Measurements from ENCODE around the gene SYN1.

Gene SYN1

DNA sequence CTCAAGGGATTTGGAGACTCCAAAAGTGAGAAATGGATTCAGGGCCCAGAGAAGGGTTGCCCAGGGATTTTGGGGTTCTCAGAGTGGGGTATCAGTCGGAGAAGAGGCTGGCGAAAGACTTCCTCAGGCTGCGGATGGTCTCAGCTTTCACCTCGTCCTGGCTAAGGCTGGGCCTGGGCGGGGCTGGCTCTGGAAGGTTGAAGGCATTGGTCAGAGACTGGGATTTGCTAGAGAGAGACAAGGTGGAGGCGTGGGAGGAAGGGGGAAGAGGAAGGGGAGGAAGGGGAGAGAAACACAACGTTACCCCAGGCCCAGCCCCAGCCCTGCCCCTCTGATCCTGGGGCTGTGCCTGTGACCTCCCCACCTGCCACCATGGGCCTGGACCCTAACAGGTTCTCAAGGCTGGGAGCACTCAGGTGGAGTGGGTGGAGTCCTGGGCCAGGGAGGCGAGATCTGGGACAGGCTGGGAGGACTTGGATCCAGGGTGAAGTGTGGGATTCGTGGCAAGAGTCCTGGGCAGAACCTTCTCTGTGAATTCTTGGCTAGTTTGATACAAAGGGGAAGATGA lies 46.8 kb downstream of the SYN1 start:
- DNase-seq (ENCODE audit: low spot score) = no peak

DNA sequence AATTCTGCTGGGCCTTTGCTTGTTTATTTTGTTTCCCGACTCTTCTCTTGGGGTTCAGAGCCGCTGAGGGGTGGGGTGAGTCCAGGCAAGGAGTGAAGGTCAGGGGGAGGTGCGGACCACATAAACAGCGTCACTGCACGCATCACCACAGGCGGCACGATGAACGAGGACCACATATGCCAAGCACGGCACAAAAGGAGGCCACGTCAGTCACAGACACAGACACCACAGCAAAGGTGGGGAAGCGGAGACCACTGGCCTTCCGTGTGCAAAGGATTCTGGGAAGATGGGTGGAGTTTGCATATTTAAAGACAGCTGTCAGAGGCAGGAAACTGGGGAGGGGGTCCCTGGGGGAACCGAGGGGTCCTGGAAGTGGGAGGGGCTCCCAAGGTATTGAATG lies 47.8 kb downstream of the SYN1 start:
- no peak for DNase-seq (ENCODE audit: low spot score)

DNA sequence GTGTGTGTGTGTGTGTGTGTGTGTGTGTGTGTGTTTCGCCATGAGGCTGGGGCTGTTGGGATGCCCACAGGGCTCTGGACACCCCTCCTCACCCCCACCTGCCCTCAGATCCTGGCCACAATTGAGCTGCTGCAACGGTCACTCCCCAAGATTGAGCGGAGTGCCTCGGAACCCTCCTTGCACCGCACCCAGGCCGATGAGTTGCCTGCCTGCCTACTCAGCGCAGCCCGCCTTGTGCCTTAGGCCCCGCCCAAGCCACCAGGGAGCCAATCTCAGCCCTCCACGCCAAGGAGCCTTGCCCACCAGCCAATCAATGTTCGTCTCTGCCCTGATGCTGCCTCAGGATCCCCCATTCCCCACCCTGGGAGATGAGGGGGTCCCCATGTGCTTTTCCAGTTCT lies 48.4 kb downstream of the SYN1 start:
- no peak for DNase-seq (ENCODE audit: low spot score)

DNA sequence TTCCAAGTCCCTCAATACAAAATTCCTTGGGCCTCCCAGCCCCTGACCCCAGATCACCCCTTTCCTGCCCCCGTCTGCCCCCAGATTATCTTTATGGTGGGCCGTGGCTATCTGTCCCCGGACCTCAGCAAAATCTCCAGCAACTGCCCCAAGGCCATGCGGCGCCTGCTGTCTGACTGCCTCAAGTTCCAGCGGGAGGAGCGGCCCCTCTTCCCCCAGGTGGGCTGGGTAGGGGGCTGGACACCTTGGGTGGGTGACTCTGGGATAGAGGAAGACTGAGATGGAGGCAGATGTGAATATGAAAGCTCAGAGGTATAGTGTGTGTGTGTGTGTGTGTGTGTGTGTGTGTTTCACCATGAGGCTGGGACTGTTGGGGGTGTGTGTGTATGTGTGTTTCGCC lies 48.9 kb downstream of the SYN1 start:
- no peak for DNase-seq (ENCODE audit: low spot score)

DNA sequence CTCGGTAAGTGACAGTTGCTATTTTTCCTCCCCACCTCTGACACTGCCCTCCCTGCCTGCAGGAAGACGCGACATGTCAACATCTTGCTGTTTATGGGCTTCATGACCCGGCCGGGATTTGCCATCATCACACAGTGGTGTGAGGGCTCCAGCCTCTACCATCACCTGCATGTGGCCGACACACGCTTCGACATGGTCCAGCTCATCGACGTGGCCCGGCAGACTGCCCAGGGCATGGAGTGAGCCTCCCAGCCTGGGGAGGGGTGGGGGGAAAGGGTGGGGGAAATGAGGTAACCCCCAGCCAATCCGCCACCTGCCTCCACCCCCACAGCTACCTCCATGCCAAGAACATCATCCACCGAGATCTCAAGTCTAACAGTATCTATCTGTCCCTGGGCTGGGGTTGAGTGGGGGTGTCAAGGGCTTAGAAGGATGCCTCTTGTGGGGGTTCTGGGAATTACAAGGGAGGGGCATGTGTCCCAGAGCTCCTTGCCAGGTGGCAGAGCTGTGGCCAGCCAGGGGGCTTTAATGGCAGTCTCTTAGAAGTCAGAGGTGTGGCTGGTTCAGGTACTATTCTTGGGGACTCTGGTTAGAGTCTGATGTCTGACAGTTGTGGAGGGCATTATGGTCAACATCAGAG lies 50.9 kb downstream of the SYN1 start:
- DNase-seq (ENCODE audit: low spot score) = no peak

DNA sequence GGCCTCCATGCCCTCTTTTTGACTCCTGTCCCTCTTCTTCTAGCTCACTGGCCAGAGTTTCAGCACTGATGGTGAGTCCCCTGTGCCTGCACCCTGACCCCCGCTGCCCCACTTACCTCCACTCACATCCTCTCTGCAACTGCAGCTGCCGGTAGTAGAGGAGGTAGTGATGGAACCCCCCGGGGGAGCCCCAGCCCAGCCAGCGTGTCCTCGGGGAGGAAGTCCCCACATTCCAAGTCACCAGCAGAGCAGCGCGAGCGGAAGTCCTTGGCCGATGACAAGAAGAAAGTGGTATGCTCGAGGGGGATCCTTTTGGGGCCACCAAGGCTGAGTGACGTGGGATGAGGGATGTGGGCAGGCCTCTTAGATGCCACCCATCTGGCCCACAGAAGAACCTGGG lies 52.8 kb downstream of the SYN1 start:
- no peak for DNase-seq (ENCODE audit: low spot score)

DNA sequence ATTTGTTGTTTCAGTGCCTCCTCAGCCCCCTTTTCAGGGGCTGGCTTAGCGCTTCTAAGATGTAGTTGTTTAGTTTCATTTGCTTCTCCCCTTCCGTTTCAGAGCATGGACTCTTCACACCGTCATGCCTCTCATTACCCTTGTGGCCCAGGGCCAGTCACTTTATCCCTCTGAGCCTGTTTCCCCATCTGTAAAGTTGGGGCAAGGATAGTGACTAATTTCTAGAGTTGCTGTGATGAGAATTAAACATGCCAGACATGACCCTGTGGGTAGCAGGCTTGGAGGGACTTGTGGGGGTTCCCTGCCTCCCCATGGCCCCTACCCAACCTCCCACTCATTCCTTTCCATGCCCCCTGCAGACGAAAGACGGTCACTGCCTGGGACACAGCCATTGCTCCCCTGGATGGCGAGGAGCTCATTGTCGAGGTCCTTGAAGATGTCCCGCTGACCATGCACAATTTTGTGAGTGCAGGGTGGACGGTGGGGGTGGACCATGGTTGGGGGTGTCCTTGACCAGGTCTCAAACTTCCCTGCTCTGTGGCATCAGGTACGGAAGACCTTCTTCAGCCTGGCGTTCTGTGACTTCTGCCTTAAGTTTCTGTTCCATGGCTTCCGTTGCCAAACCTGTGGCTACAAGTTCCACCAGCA lies 55.1 kb downstream of the SYN1 start:
- no peak for DNase-seq (ENCODE audit: low spot score)

DNA sequence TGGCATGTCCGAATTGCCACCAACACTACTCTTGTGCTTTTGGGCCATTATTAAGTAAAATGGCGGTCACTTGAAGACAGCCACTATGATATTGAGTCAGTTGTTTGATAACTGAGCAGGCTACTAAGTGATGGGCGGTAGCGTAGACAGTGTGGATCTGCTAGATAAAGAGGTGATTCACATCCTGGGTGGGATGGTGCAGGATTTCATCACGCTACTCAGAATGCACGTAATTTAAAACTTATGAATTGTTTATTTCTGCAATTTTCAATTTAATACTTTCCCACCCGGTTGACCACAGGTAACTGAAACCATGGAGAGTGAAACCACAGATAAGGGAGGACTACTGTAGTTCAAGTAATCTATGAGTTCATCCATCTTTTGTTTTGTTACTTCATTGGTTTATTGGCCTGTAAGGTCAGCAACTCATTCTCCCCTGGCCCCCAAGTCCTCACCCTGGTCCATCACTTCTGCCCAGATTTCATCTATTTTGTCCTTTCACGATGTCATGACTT lies 55.8 kb downstream of the SYN1 start:
- no peak for DNase-seq (ENCODE audit: low spot score)

DNA sequence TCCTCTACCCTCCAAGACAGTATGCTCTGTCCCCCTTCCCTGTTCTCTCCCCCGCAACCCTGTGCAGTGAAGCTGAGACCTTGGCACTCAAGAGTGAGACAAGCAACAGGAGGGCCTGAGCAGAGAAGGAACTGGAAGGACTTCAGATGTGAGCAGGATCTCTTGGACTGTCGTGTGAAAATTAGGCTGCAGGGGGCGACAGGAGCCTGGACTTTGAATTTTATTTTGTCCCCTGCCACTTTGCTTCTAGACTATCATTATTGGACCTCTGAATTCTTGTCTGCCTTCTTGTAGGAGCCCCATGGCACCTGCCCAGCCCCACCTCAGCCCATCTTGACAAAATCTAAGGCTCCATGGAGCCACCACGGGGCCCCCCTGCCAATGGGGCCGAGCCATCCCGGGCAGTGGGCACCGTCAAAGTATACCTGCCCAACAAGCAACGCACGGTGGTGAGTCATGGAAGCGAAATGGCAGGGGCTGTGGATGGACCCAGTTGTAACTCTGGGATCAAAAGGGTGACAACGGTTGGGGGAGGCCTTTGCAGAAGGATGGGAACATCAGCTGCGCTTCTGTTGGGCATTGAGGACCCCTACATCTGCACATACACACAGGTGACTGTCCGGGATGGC lies 56.9 kb downstream of the SYN1 start:
- DNase-seq (ENCODE audit: low spot score) = peak; percentile 58

DNA sequence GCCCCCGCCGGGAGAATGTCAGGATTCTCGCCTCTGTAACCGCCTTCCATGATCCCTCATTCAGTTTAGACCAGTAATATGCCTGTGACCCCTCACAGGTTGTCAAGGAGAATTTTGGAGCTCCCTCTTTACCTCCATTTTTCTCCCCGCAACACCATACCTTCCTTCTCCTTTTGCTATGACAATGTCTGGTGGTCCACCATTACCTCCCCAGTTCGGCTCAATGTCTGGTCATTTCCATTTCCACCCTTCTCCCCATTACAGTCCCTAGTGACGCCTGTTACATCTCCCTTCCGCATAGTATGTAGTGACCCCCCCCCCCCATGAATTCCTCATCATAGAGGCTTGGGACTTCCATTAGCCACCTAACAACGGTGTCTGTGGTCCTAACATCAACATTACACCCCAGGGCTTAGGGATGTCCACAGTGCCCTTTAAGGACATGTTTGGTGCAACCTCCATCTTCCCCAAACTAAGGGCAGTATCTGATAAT lies 58.0 kb downstream of the SYN1 start:
- DNase-seq (ENCODE audit: low spot score) = no peak

DNA sequence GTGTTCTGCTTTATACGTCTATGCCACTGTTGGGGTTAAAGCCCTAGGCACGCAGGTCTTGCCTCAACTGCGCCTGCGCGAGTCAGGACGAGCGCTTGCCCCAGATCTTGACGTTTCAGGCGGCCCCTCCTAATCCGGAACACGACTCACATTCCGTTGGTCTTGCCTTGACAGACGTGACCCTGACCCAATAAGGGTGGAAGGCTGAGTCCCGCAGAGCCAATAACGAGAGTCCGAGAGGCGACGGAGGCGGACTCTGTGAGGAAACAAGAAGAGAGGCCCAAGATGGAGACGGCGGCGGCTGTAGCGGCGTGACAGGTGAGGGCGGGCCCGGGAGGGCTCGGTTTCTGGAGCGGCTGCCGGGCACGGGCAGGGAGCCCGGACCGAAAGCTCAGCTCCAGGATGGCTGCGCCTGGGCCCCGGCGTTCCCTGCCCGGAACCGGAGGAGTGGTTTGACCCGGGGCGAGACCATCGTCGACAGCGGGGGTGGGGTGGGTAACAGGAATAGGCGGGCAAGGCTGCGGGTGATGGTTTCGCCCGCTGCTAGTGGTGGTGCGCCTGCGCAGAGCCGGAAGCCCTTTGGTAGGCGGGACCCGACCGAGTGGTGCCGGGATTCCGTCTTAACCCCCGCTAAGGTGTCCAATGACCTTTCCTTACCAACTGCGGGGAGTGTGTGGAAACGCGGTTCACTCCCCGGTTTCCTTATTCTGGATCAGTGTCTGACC lies 58.6 kb downstream of the SYN1 start, which contains the start of gene ARAF:
Gene ARAF (plus strand): TSS at position 272 of the 725 bp plus-strand sequence. CDS start 1,763 bp downstream, outside the sequence.
- DNase-seq (ENCODE audit: low spot score) = peak; percentile 99

DNA sequence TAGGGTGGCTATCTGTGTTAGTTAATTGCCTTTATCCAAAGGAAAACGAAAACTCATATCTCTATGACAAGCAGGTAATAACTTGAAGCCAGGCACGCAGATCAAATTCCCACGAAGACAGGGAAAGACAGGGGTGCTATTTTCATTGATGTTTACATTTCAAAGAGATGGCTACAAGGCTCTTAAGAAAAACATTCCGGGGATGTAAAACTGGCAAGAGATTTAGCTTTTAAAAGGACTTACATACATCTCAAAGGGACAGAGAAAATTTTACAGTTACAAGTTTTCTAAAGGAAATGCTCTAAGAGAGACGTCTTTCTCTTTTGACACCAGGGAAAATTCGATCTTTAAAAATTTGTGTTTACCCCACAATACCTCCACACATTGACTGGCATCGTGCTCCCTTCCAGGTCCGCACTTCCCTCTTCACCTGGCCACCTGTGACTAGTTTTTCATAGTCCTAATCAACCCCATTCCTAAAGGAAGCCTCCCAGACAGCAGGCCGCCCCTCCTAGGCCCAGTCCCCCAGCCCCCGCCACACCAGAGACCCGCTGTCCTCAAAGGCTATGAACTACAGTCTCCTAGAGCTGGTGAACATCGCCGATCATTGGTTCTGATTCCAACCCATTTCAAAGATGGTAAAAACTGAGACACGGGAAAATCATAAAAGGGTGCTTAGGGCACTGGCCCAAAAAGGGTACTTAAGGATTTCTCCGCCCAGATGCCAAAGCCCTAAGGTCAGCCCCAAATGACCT lies 59.3 kb downstream of the SYN1 start:
- DNase-seq (ENCODE audit: low spot score) = no peak

DNA sequence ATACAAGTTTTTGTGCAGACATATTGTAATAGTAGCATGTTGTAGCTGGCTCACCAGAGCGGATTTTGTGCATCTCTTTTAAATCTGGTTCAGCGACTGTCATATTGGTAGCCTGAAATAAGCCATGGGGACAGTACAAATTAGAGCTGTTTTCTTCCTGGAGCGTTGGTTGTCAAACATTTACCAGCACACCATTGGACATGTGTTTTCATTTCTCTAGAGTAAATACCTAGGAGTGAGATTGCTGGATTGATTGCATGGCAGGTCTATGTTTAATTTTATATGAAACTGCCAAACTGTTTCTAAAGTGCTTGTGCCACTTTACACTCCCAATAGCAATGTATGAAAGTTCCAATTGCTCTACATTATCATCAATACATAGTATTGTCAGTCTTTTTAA lies 61.2 kb downstream of the SYN1 start:
- DNase-seq (ENCODE audit: low spot score) = no peak

DNA sequence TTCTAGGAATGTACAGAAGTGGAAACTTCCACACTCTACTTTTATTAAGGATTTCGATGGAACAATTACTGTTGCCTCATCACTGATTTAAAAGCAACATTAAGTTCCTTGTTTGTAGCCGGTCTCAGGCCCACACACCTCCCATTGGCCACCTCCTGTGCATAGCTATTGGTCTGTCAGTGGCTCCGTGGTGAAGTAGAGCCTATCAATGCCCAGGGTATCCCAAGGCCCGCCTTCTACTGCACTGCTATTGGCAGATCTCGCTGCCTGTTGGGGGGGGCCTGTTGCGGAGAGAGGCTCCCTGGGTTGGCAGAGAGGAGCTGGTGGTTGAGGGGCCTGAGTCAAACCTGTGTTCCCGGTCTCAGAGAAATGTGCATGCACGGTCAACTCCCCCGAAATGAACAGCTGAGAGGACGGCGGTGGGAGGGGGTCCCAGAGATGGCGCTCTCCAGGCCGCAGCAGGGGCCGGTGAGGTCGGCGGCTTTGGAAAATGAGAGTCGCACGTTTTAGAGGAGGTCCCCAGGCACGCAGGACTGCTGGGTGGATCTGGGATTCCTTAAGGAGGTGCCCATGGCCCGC lies 63.5 kb downstream of the SYN1 start:
- DNase-seq (ENCODE audit: low spot score) = peak; percentile 96

DNA sequence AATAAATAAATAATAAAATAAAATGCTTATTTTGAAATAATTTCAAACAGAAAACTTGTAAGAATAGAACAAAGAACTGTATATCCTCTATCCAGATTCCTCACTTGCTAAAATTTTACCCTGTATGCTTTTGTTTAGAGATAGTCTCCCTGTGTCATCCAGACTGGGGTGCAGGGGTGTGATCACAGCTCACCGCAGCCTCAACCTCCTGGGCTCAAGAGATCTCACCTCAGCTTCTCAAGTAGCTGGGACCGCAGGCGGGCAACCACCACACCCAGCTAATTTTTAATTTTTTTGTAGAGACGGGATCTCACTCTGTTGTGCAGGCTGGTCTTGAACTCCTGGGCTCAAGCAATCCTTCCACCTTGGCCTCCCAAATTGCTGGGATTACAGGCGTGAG lies 76.2 kb downstream of the SYN1 start:
- no peak for DNase-seq (ENCODE audit: low spot score)

DNA sequence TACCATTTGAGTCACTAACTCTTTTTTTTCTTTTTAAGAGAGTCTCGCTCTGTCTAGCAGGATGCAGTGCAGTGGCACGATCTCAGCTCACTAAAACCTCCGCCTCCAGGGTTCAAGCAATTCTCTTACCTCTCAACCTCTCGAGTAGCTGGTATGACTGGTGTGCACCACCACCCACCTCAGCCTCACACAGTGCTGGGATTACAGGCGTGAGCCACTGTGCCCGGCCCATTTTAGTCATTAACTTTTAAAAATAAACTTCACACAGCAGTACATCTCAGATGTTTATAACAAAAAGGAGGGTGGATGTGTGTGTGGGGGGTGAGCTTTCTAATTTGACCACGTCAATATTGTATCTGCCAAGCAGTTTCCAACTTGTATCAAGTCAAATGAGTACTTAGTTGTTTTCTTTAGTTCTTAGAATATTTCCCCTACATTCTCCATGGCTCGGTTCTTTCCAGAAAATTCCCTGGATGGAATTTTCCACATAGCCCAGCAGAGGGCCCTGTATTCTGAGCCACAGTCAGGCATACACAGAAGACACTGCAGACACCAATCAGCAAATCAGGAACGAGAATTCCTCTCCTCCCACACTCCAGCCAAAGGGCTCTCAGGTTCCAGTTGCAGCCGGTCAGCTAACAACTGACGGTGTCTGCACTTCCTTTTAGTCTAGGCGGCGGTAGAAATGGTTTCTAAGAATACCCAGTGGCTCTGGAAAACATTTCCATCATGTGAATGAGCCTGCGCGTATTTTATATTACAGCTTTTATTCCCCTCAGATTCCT lies 78.7 kb downstream of the SYN1 start:
- DNase-seq (ENCODE audit: low spot score) = peak; percentile 95

DNA sequence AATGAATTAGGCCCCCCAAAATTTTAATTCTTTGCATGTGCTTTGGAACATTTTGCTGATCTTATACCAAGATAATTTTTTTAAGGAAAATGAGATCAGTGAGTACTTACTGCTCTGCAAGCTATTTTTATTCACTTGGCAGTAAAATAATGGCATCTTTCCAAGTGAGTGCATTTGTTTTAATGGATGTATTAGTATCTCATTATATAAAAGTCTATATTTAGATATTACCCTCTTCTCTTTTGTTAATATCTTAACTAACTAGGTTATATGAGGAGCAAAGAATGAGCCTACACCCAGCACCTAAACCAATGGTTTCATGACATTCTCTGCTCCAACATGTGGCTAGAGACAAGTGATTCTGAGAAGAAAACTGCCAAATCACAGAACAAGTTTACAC lies 79.8 kb downstream of the SYN1 start:
- DNase-seq (ENCODE audit: low spot score) = peak; percentile 35

DNA sequence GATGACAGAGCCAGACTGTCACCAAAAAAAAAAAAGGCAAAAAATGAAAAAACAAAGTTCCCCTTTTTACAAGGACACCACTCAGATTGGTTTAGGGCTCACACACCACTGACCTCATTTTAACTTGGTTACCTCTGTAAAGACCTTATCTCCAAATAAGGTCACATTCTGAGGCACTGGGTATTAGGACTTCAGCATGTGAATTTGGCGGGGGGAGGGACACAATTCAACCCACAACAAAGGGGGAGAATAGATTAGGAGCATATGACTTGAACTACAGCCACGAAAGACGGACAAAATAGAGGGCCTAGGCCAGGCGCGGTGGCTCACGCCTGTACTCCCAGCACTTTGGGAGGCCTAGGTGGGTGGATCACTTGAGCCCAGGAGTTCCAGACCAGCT lies 89.6 kb downstream of the SYN1 start:
- DNase-seq (ENCODE audit: low spot score) = no peak

DNA sequence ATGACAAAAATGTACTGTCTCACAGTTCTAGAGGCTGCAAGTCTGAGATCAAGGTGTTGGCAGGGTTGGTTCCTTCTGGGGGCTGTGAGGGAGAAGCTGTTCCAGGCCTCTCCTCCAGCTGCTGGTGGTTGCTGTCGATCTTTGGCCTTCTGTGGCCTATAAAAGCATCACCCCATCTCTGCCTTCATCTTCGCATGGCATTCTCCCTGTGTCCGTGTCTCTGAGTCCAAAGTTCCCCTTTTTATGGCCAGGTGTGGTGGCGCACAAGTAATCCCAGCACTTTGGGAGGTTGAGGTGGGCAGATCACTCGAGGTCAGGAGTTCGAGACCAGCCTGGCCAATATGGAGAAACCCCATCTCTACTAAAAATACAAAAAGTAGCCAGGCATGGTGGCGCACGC lies 90.1 kb downstream of the SYN1 start:
- no peak for DNase-seq (ENCODE audit: low spot score)

DNA sequence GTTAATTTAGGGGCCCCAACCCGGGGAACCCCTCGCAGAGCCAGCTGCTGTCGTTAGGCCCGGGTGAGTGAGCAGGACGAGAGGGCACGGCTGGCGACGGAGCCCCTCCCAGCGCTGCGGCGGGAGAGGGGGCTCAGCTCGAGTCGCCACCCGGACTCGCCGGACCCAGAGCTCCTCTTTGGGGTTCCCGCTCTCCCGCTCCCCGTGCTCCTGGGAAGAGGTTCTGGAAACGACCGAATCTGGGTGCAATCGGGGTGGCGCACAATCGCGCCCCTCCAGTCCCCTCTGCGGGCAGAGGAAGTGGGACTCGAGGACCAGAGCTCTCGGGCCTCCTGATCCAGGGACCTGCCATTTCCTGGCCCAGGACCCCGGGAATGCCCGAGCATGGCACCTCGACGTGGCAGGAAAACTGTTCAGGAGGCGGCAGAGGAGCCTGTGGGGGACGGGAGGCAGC lies 95.9 kb downstream of the SYN1 start:
- DNase-seq (ENCODE audit: low spot score) = no peak
